Upper lobe of right lung (tissue), 1 donor: ENCODE results near the gene PLCL2. TPM values are rescaled to one million over a fixed set of nuclear protein-coding genes. Genes with fewer than 3 reads are reported as not detected.

Experiments used
- ATAC-seq: fragments of 200-7000 bp; cut with Tn5 transposase; one replicate; pipeline ENCODE4 v1.9.1; 2020; ENCODE audit warnings: mild to moderate bottlenecking, moderate library complexity
- DNase-seq: peaks from one replicate; pipeline ENCODE4 v3.0.0-alpha.2; 2020
- H3K27ac ChIP-seq: fragments of 200-600 bp; one replicate; pipeline ENCODE4 v1.8.0; 2022
- H3K27me3 ChIP-seq: fragments of 200-600 bp; one replicate; pipeline ENCODE4 v1.8.0; 2022; ENCODE audit warnings: mild to moderate bottlenecking
- H3K36me3 ChIP-seq: fragments of 200-600 bp; one replicate; pipeline ENCODE4 v1.8.0; 2022
- H3K4me1 ChIP-seq: fragments of 200-600 bp; one replicate; pipeline ENCODE4 v1.8.0; 2022
- H3K4me3 ChIP-seq: fragments of 200-600 bp; one replicate; pipeline ENCODE4 v1.8.0; 2022; ENCODE audit warnings: mild to moderate bottlenecking
- H3K9me3 ChIP-seq: fragments of 200-600 bp; one replicate; pipeline ENCODE4 v1.8.0; 2022
- CTCF ChIP-seq: fragments of 200-600 bp; IDR thresholded peaks from one replicate; pipeline ENCODE4 v1.8.0; 2022; ENCODE audit warnings: antibody characterized with exemption
- intact Hi-C: fragments of 100-400 bp; cut with DNase I; formaldehyde crosslinking; loops from one replicate; pipeline ENCODE4 v1.11.0; 2022
- total RNA-seq: library from RNA; stranded (reverse); fragmentation: NEBNext Ultra II Directional; extraction: Animal tissue kit (Norgen Biotek cat#: 25700); gene quantifications from one replicate; pipeline ENCODE4 v1.2.1, GENCODE V29; 2021
- donor health status: DM: no; HTN: yes; CAD: no; lungs with severe emphysema.

The PLCL2 gene
- total RNA-seq, 1 donor from 2014 or later, result 9.1 TPM

- Histone ChIP-seq H3K27ac (no peak overlapping the region), H3K27me3 (no peaks in the 10 kb centered on the region), H3K9me3 (no peaks in the 10 kb centered on the region), H3K36me3 (no peaks in the 10 kb centered on the region), H3K4me1 (no peaks in the 10 kb centered on the region), H3K4me3 (no peak overlapping the region)
- DNase-seq (no peak), ATAC-seq (no peak)
- TF ChIP-seq CTCF, result no peak
- intact Hi-C loops, result no loop called here
These were observed 15.3 kb upstream of the PLCL2 start for GRCh38 chr3:16869261-16870005.

- no peaks in the 10 kb centered on the region for H3K36me3 ChIP-seq
- H3K4me3 ChIP-seq, result no peak overlapping the region
- H3K27ac ChIP-seq, result no peak overlapping the region
- ATAC-seq (no peak), DNase-seq (no peak)
- H3K4me1 ChIP-seq, result no peaks in the 10 kb centered on the region
- intact Hi-C loops, result no loop called here
- H3K9me3 ChIP-seq, result no peaks in the 10 kb centered on the region
- no peak for TF ChIP-seq CTCF
- no peaks in the 10 kb centered on the region for H3K27me3 ChIP-seq
These were observed 12.6 kb upstream of the PLCL2 start for GRCh38 chr3:16871915-16872842.

- Histone ChIP-seq H3K27ac (no peak overlapping the region), H3K27me3 (no peaks in the 10 kb centered on the region), H3K9me3 (no peaks in the 10 kb centered on the region), H3K4me3 (no peak overlapping the region), H3K4me1 (no peaks in the 10 kb centered on the region), H3K36me3 (no peaks in the 10 kb centered on the region)
- DNase-seq, result no peak
- TF ChIP-seq CTCF, result no peak
- intact Hi-C loops, result no loop called here
- no peak for ATAC-seq
These were observed 10.9 kb upstream of the PLCL2 start for GRCh38 chr3:16873872-16874271.

- Histone ChIP-seq H3K9me3 (no peaks in the 10 kb centered on the region), H3K27me3 (no peaks in the 10 kb centered on the region), H3K4me1 (no peaks in the 10 kb centered on the region), H3K27ac (no peak overlapping the region), H3K36me3 (no peaks in the 10 kb centered on the region), H3K4me3 (no peak overlapping the region)
- DNase-seq (no peak), ATAC-seq (peak; percentile 85)
- no peak for TF ChIP-seq CTCF
- intact Hi-C loops, result no loop called here
These were observed 8.7 kb upstream of the PLCL2 start for GRCh38 chr3:16875876-16876550.

GRCh38 chr3:16877505-16877904, 7.2 kb upstream of the PLCL2 start:
- H3K27ac ChIP-seq, result no peak overlapping the region
- H3K9me3 ChIP-seq, result no peaks in the 10 kb centered on the region
- H3K4me1 ChIP-seq, result no peaks in the 10 kb centered on the region
- H3K27me3 ChIP-seq, result no peaks in the 10 kb centered on the region
- ATAC-seq (no peak), DNase-seq (no peak)
- intact Hi-C loops, result no loop called here
- no peak overlapping the region for H3K4me3 ChIP-seq
- no peaks in the 10 kb centered on the region for H3K36me3 ChIP-seq
- no peak for TF ChIP-seq CTCF
